NCI-H774 (cell line): ENCODE results near the gene TPO.
"Not testable (repeated sequence)": the region's sequence is repeated elsewhere in the genome, so short reads cannot be mapped to it uniquely, and the experiment has no call there.

Experiments used
- DNase-seq: peaks from one replicate; lab custom pipeline; 2025; lab: John Stamatoyannopoulos, UW

Gene TPO

GRCh38 chr2:1503471-1504310, 90.4 kb downstream of the TPO start:
- no peak for DNase-seq

GRCh38 chr2:1504311-1504750, 91.1 kb downstream of the TPO start:
- no peak for DNase-seq

- no peak for DNase-seq
Measured at GRCh38 chr2:1505031-1505441, 91.8 kb downstream of the TPO start.

- DNase-seq: no peak
Measured at GRCh38 chr2:1509271-1510065, 96.2 kb downstream of the TPO start.

- no peak for DNase-seq
Measured at GRCh38 chr2:1510176-1510575, 96.9 kb downstream of the TPO start.

- DNase-seq: no peak
Measured at GRCh38 chr2:1511455-1511854, 98.2 kb downstream of the TPO start.

- DNase-seq: no peak
Measured at GRCh38 chr2:1512321-1513289, 99.3 kb downstream of the TPO start.

GRCh38 chr2:1514391-1515072, 101.3 kb downstream of the TPO start:
- DNase-seq: no peak

GRCh38 chr2:1515073-1515430, 101.8 kb downstream of the TPO start:
- no peak for DNase-seq

GRCh38 chr2:1515986-1516797, 102.9 kb downstream of the TPO start:
- no peak for DNase-seq

- no peak for DNase-seq
Measured at GRCh38 chr2:1516798-1517060, 103.5 kb downstream of the TPO start.

- not testable (repeated sequence) for DNase-seq
Measured at GRCh38 chr2:1517291-1517690, 104.0 kb downstream of the TPO start.

- no peak for DNase-seq
Measured at GRCh38 chr2:1517786-1518185, 104.5 kb downstream of the TPO start.

- no peak for DNase-seq
Measured at GRCh38 chr2:1518331-1518803, 105.1 kb downstream of the TPO start.

GRCh38 chr2:1518867-1519530, 105.7 kb downstream of the TPO start:
- DNase-seq: no peak

- DNase-seq: no peak
Measured at GRCh38 chr2:1521191-1521877, 108.1 kb downstream of the TPO start.

GRCh38 chr2:1521878-1522830, 108.9 kb downstream of the TPO start:
- no peak for DNase-seq
